ENCODE results near the gene CDH16.

- TF ChIP-seq POLR2A (IDR thresholded peaks at IDR 0.05) (no peak), CTCF (IDR thresholded peaks at IDR 0.05) (no peak)
These were observed 2.2 kb downstream of the CDH16 start for GRCh38 chr16:66916518-66916917.

All from testis (tissue), 2 donors.